SK-N-SH (cell line): ENCODE measurements around the gene TECPR2. TPM values are rescaled to one million over a fixed set of nuclear protein-coding genes. Genes with fewer than 3 reads are reported as not detected.
A peak's percentile ranks its signal among the peaks of the same experiment; 100 is the strongest.

ENCODE experiments used
- CTCF ChIA-PET: fragments of 300-600, 350-600 bp; formaldehyde crosslinking; extraction: SDS; loops from one replicate; lab custom pipeline; 2021; lab: Yijun Ruan, JAX
- POLR2A ChIA-PET: fragments of 350-600 bp; sonication (Branson Sonifier 250); formaldehyde crosslinking; extraction: SDS; loops from one replicate; lab custom pipeline; 2020; ENCODE audit warnings: antibody characterized with exemption, inconsistent platforms; lab: Yijun Ruan, JAX
- DNase-seq: peaks from one replicate; pipeline ENCODE4 v3.0.0; 2012
- H2AFZ ChIP-seq: fragments of 200-600 bp; sonication (generic); 2 replicates; pipeline ENCODE4 v1.8.1; 2016; ENCODE audit warnings: antibody characterized with exemption, mild to moderate bottlenecking, low read depth
- H3F3A ChIP-seq: fragments of 200-600 bp; sonication (generic); replicated peaks from 2 replicates; pipeline ENCODE3; 2016; ENCODE audit warnings: antibody characterized with exemption, mild to moderate bottlenecking; ENCODE audit not compliant: insufficient read depth
- H3K27ac ChIP-seq, 2 experiments: fragments of 200-500 bp in 1 of 2; fragments of 200-600 bp in 1 of 2; sonication (Bioruptor generic) in 1 of 2; sonication (generic), shearing (Covaris generic) in 1 of 2; 2 replicates each; pipeline versions ENCODE4 v1.5.1 to v1.6.1; 2014 to 2016; ENCODE audit warnings: low read depth in 2 of 2, inconsistent platforms in 1 of 2, low read length in 1 of 2, mild to moderate bottlenecking in 1 of 2, mixed read lengths in 1 of 2
- H3K27me3 ChIP-seq: fragments of 200-600 bp; sonication (generic), shearing (Covaris generic); 2 replicates; pipeline ENCODE4 v1.6.1; 2016; ENCODE audit warnings: mixed run types; ENCODE audit not compliant: insufficient read depth
- H3K36me3 ChIP-seq, 2 experiments: fragments of 200-500 bp in 1 of 2; fragments of 200-600 bp in 1 of 2; sonication (Bioruptor generic) in 1 of 2; sonication (generic) in 1 of 2; replicated peaks in 1 of 2; 2 replicates each; pipeline versions ENCODE3 to v1.5.1; 2014 to 2016; ENCODE audit warnings: low read length in 1 of 2, mild to moderate bottlenecking in 1 of 2; ENCODE audit not compliant: insufficient read depth in 2 of 2, control insufficient read depth in 1 of 2
- H3K4me1 ChIP-seq, 2 experiments: fragments of 200-500 bp in 1 of 2; fragments of 200-600 bp in 1 of 2; sonication (Bioruptor generic) in 1 of 2; sonication (generic), shearing (Covaris generic) in 1 of 2; 2 replicates each; pipeline versions ENCODE4 v1.5.1 to v1.6.1; 2014 to 2016; ENCODE audit warnings: low read depth in 1 of 2, low read length in 1 of 2, mixed run types in 1 of 2; ENCODE audit not compliant: insufficient read depth in 2 of 2, control insufficient read depth in 1 of 2
- H3K4me2 ChIP-seq: fragments of 200-600 bp; sonication (generic), shearing (Covaris generic); 2 replicates; pipeline ENCODE4 v1.6.1; 2017; ENCODE audit warnings: mixed run types
- H3K4me3 ChIP-seq, 2 experiments: fragments of 200-500 bp in 1 of 2; fragments of 200-600 bp in 1 of 2; sonication (Bioruptor generic) in 1 of 2; sonication (generic), shearing (Covaris generic) in 1 of 2; 2 replicates each; pipeline versions ENCODE4 v1.5.1 to v1.8.1; 2014 to 2016; ENCODE audit warnings: low read depth in 2 of 2, inconsistent platforms in 1 of 2, low read length in 1 of 2, mild to moderate bottlenecking in 1 of 2, mixed read lengths in 1 of 2, moderate library complexity in 1 of 2
- H3K79me2 ChIP-seq: fragments of 200-600 bp; sonication (generic); 2 replicates; pipeline ENCODE4 v1.8.1; 2017; ENCODE audit warnings: mild to moderate bottlenecking; ENCODE audit not compliant: insufficient read depth
- H3K9ac ChIP-seq: fragments of 200-600 bp; sonication (generic); 2 replicates; pipeline ENCODE4 v1.6.1; 2017; ENCODE audit warnings: mixed run types
- H3K9me2 ChIP-seq: fragments of 200-600 bp; sonication (generic); 2 replicates; pipeline ENCODE4 v1.6.1; 2017; ENCODE audit warnings: mixed run types
- H3K9me3 ChIP-seq: fragments of 200-600 bp; sonication (generic); 2 replicates; pipeline ENCODE4 v1.6.1; 2017; ENCODE audit warnings: mixed run types, mild to moderate bottlenecking, moderate library complexity
- H4K20me1 ChIP-seq: fragments of 200-600 bp; sonication (generic); 2 replicates; pipeline ENCODE4 v1.6.1; 2017; ENCODE audit warnings: mild to moderate bottlenecking, mixed run types; ENCODE audit not compliant: insufficient read depth
- ELF1 ChIP-seq: IDR thresholded peaks from 2 replicates; pipeline ENCODE4 v1.4.0; 2012
- EP300 ChIP-seq, 2 experiments: IDR thresholded peaks; 2 replicates each; pipeline versions ENCODE4 v1.4.0 to v1.6.1; 2012; ENCODE audit warnings: borderline replicate concordance in 1 of 2, low read depth in 1 of 2, low read length in 1 of 2
- FOXJ3 ChIP-seq: sonication (generic); formaldehyde crosslinking; IDR thresholded peaks from 2 replicates; pipeline ENCODE4 v1.5.1; 2020; ENCODE audit warnings: mild to moderate bottlenecking, missing genetic modification reagents
- GATA2 ChIP-seq: sonication (generic); formaldehyde crosslinking; IDR thresholded peaks from 2 replicates; pipeline ENCODE4 v1.5.0; 2020; ENCODE audit warnings: mild to moderate bottlenecking, missing genetic modification reagents
- MXI1 ChIP-seq: IDR thresholded peaks from 2 replicates; pipeline ENCODE4 v1.6.1; 2012; ENCODE audit warnings: mild to moderate bottlenecking, low read depth, low read length, improper control_type of control experiment
- RCOR1 ChIP-seq: fragments of 150-350 bp; IDR thresholded peaks from 2 replicates; pipeline ENCODE4 v1.6.1; 2017; ENCODE audit warnings: antibody characterized with exemption, low read length
- REST ChIP-seq: IDR thresholded peaks from 2 replicates; pipeline ENCODE4 v1.6.1; 2012; ENCODE audit warnings: mild to moderate bottlenecking, low read depth, low read length, moderate library complexity
- RFX5 ChIP-seq: IDR thresholded peaks from 2 replicates; pipeline ENCODE4 v1.6.1; 2012; ENCODE audit warnings: mild to moderate bottlenecking, improper control_type of control experiment, low read length
- SIN3A ChIP-seq: IDR thresholded peaks from 2 replicates; pipeline ENCODE4 v1.6.1; 2012; ENCODE audit warnings: low read depth, mild to moderate bottlenecking, low read length, moderate library complexity, borderline replicate concordance
- SMC3 ChIP-seq: IDR thresholded peaks from 2 replicates; pipeline ENCODE4 v1.6.1; 2012; ENCODE audit warnings: low read depth, low read length, improper control_type of control experiment
- TAF1 ChIP-seq: IDR thresholded peaks from 2 replicates; pipeline ENCODE4 v1.6.1; 2012; ENCODE audit warnings: low read depth, mild to moderate bottlenecking, low read length, moderate library complexity, borderline replicate concordance
- TEAD4 ChIP-seq: IDR thresholded peaks from 2 replicates; pipeline ENCODE4 v1.4.0; 2012; ENCODE audit warnings: mild to moderate bottlenecking, borderline replicate concordance; ENCODE audit not compliant: insufficient read depth
- WGBS: methylation state at CpG from one replicate; pipeline ENCODE4 v1.1.6; 2017; ENCODE audit warnings: low lambda C conversion rate; 5-methylcytosine and 5-hydroxymethylcytosine counted together
- polyA plus RNA-seq, 3 experiments: library from polyadenylated mRNA; depleted of rRNA; stranded (reverse); fragments of >200 nt; gene quantifications; 2 replicates each; pipeline ENCODE4 v1.2.3, GENCODE V29; 2012
- TF ChIP-seq, protein P1 (sequence below): IDR thresholded peaks from 2 replicates; pipeline ENCODE4; 2012
- TF ChIP-seq, protein P2 (sequence below): IDR thresholded peaks from 2 replicates; pipeline ENCODE4 v1.4.0; 2012; ENCODE audit warnings: low read depth, borderline replicate concordance
- TF ChIP-seq, protein P3 (sequence below): fragments of 200-600 bp; sonication (generic); IDR thresholded peaks from 2 replicates; pipeline ENCODE4 v1.6.1; 2017; ENCODE audit warnings: antibody characterized with exemption, mild to moderate bottlenecking, moderate library complexity
- TF ChIP-seq, protein P4 (sequence below): IDR thresholded peaks from 2 replicates; pipeline ENCODE4 v1.4.0; 2012; ENCODE audit warnings: low read depth

TECPR2 gene
- polyA plus RNA-seq, 1 of the 3 experiments (the other 2 are of a cell fraction): 6.9 TPM

DNA sequence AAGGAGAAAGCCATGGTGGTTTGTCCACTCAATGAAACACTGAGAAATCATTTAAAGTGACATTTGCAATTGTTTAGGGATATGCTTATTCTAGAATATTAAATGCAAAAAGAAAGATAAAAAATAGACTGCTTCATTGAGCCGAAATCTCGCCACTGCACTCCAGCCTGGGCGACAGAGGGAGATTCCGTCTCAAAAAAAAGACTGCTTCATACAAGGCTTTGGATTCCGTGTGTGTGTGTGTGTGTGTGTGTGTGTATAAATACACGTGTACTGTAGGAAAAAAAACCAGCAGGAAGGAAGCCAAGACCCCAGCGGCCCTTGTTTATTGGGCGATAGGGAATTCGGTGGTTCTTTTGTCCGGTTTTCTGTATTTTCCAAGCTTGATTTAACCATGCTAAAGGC is 46.4 kb upstream of the TECPR2 start (continued):
- no peak for TF ChIP-seq REST
- no peak for TF ChIP-seq GATA2
- TF ChIP-seq, protein P1, sequence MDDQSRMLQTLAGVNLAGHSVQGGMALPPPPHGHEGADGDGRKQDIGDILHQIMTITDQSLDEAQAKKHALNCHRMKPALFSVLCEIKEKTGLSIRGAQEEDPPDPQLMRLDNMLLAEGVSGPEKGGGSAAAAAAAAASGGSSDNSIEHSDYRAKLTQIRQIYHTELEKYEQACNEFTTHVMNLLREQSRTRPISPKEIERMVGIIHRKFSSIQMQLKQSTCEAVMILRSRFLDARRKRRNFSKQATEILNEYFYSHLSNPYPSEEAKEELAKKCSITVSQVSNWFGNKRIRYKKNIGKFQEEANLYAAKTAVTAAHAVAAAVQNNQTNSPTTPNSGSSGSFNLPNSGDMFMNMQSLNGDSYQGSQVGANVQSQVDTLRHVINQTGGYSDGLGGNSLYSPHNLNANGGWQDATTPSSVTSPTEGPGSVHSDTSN: no peak
- TF ChIP-seq SMC3: no peak
- TF ChIP-seq, protein P2, sequence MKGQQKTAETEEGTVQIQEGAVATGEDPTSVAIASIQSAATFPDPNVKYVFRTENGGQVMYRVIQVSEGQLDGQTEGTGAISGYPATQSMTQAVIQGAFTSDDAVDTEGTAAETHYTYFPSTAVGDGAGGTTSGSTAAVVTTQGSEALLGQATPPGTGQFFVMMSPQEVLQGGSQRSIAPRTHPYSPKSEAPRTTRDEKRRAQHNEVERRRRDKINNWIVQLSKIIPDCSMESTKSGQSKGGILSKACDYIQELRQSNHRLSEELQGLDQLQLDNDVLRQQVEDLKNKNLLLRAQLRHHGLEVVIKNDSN: no peak
- TF ChIP-seq, protein P3, sequence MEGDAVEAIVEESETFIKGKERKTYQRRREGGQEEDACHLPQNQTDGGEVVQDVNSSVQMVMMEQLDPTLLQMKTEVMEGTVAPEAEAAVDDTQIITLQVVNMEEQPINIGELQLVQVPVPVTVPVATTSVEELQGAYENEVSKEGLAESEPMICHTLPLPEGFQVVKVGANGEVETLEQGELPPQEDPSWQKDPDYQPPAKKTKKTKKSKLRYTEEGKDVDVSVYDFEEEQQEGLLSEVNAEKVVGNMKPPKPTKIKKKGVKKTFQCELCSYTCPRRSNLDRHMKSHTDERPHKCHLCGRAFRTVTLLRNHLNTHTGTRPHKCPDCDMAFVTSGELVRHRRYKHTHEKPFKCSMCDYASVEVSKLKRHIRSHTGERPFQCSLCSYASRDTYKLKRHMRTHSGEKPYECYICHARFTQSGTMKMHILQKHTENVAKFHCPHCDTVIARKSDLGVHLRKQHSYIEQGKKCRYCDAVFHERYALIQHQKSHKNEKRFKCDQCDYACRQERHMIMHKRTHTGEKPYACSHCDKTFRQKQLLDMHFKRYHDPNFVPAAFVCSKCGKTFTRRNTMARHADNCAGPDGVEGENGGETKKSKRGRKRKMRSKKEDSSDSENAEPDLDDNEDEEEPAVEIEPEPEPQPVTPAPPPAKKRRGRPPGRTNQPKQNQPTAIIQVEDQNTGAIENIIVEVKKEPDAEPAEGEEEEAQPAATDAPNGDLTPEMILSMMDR: no peak
- TF ChIP-seq EP300 (IDR thresholded peaks at IDR 0.05; ENCODE audit: borderline replicate concordance in 1 of 2, low read depth in 1 of 2, low read length in 1 of 2): no peak
- TF ChIP-seq, all 33 proteins: peak for 0

DNA sequence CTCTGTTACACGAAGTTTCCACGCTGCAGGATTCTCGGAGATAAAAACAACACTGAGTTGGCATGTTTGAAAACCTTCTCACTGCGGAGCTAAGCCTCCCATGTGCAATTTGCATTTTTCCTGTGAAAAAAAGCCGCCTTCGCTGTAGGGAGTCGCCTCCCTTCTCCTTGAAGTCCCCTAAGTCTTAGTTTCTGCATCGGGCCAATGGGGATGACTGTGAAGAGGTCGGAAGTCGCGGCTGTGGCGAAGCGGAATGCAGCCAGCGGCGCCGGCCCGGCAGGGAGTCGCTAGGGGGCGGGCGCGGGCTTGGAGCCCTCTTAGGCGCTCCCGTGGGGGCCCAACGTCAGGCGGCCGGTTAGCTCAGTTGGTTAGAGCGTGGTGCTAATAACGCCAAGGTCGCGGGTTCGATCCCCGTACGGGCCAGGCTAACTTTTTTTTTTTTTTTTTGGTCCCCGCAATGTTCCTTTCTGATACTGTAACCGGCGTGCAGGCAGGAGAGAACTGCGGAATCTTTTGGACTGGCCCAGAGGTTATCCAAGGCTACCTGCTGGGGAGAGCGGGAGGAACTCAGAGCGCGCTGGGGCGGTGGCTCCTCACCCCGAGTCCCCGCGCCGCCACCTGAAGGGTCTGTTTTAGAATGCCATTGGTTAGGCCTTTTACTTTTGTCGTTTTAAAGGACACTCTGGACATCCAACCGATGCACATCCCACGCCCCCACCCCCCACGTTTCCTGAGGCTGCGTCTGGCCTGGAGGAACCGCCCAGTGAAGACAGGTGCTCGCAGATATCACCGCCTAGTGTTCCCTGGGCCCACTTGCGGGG is 45.8 kb upstream of the TECPR2 start:
- CTCF ChIA-PET: interaction anchor here (0.6 to 7.4 kb wide), 30 partner anchors 9 to 1641 kb away, joined by 3 to 65 read pairs (median 3); partner anchors contain the start of gene MOK
- DNase-seq: peak; percentile 93
- WGBS: 5% methylated on average over 35 of the region's 54 CpGs
- Histone ChIP-seq H3K4me1 (peaks cover 5 to 26% of the 10 kb centered on the region in 2 experiments; a peak in 3 of 4 replicates), H3K36me3 (no peaks in the 10 kb centered on the region), H3K27me3 (no peaks in the 10 kb centered on the region), H3K9me3 (no peaks in the 10 kb centered on the region), H3K9ac (peak overlapping the region; percentile 57; the same call in 1 of the 2 replicates), H3K4me3 (peak overlapping the region; percentile 59 to 62), H4K20me1 (no peaks in the 10 kb centered on the region), H3K9me2 (no peaks in the 10 kb centered on the region), H2AFZ (peak overlapping the region; percentile 99), H3F3A (peaks cover 15% of the 10 kb centered on the region), H3K4me2 (peak overlapping the region; percentile 83), H3K79me2 (peaks cover 12% of the 10 kb centered on the region; the same call in 1 of the 2 replicates), H3K27ac (peak overlapping the region; percentile 70 to 90)
- POLR2A ChIA-PET: interaction anchor here (0.6 to 1.0 kb wide), 3 partner anchors 126 to 600 kb away, joined by 3 to 6 read pairs (median 3); no protein-coding TSS in a partner anchor
- no peak for TF ChIP-seq FOXJ3 (CRISPR knock-in tag)
- TF ChIP-seq ELF1: peak; percentile 59
- TF ChIP-seq TAF1: no peak
- TF ChIP-seq SIN3A: no peak
- TF ChIP-seq, protein P2: no peak
- TF ChIP-seq MXI1: peak; percentile 49
- TF ChIP-seq, protein P4, sequence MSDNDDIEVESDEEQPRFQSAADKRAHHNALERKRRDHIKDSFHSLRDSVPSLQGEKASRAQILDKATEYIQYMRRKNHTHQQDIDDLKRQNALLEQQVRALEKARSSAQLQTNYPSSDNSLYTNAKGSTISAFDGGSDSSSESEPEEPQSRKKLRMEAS: peak; percentile 67
- peak; percentile 65; the same call in 1 of the 2 replicates for TF ChIP-seq RCOR1
- peak; percentile 16; the same call in 1 of the 2 replicates for TF ChIP-seq RFX5
- TF ChIP-seq TEAD4: peak; percentile 97
- TF ChIP-seq, protein P1: peak; percentile 70
